Naive thymus-derived CD4-positive, alpha-beta T cell (primary cell): Measurements from ENCODE around the gene TRIM61. TPM values are rescaled to one million over a fixed set of nuclear protein-coding genes. Genes with fewer than 3 reads are reported as not detected.
"Not testable (repeated sequence)": the region's sequence is repeated elsewhere in the genome, so short reads cannot be mapped to it uniquely, and the experiment has no call there.

Source experiments
- ATAC-seq: fragments of 150-1000 bp; cut with Tn5 transposase; 2 replicates; pipeline ENCODE4 v1.10.0; 2021; ENCODE audit warnings: mild to moderate bottlenecking, moderate library complexity
- CTCF ChIA-PET: fragments of 350-600 bp; sonication (Branson Sonifier 250); formaldehyde crosslinking; loops from one replicate; lab custom pipeline; 2021; ENCODE audit warnings: antibody characterized with exemption; lab: Charles Lee
- POLR2A ChIA-PET: fragments of 350-600 bp; sonication (Branson Sonifier 250); formaldehyde crosslinking; loops from one replicate; lab custom pipeline; 2021; ENCODE audit warnings: antibody characterized with exemption, inconsistent platforms; lab: Charles Lee
- DNase-seq, 9 donors: peaks; one replicate each; pipeline versions ENCODE4 v3.0.0 to v3.0.0-alpha.2; 2020 to 2022; ENCODE audit warnings: mixed read lengths in 1 of 9
- H3K27ac ChIP-seq: one replicate; pipeline ENCODE4 v1.7.0; 2013; ENCODE audit warnings: mild to moderate bottlenecking, low read depth, low read length, moderate library complexity
- H3K27me3 ChIP-seq, 2 donors: one replicate each; pipeline ENCODE4 v1.7.0; 2013; ENCODE audit warnings: low read length in 2 of 2, mild to moderate bottlenecking in 2 of 2, moderate library complexity in 2 of 2; ENCODE audit not compliant: control insufficient read depth in 2 of 2, insufficient read depth in 2 of 2
- H3K36me3 ChIP-seq, 3 experiments: 1 replicate in 2 of 3; 2 replicates in 1 of 3; pipeline ENCODE4 v1.7.0; 2013; ENCODE audit warnings: low read length in 3 of 3, mild to moderate bottlenecking in 3 of 3, moderate library complexity in 1 of 3; ENCODE audit not compliant: insufficient read depth in 3 of 3, control insufficient read depth in 2 of 3
- H3K4me1 ChIP-seq, 2 donors: one replicate each; pipeline ENCODE4 v1.7.0; 2013; ENCODE audit warnings: low read length in 2 of 2, mild to moderate bottlenecking in 2 of 2, moderate library complexity in 1 of 2; ENCODE audit not compliant: control insufficient read depth in 2 of 2, insufficient read depth in 2 of 2
- H3K4me3 ChIP-seq: 2 replicates; pipeline ENCODE4 v1.7.0; 2013; ENCODE audit warnings: mild to moderate bottlenecking, low read length
- H3K9me3 ChIP-seq, 3 experiments: 1 replicate in 2 of 3; 2 replicates in 1 of 3; pipeline ENCODE4 v1.7.0; 2013; ENCODE audit warnings: low read length in 3 of 3; ENCODE audit not compliant: control insufficient read depth in 2 of 3
- H3K27ac Mint-ChIP-seq, 9 donors: one replicate each; pipeline ENCODE4 v1.8.0; 2020 to 2022; ENCODE audit warnings: mixed read lengths in 9 of 9, mild to moderate bottlenecking in 8 of 9, moderate library complexity in 5 of 9, inconsistent platforms in 2 of 9
- H3K27me3 Mint-ChIP-seq, 5 donors: one replicate each; pipeline ENCODE4 v1.8.0; 2021 to 2022; ENCODE audit warnings: mixed read lengths in 5 of 5, mild to moderate bottlenecking in 1 of 5
- H3K36me3 Mint-ChIP-seq, 5 donors: one replicate each; pipeline ENCODE4 v1.8.0; 2020 to 2022; ENCODE audit warnings: mixed read lengths in 5 of 5, mild to moderate bottlenecking in 3 of 5, inconsistent platforms in 1 of 5
- H3K4me1 Mint-ChIP-seq, 7 donors: one replicate each; pipeline ENCODE4 v1.8.0; 2020 to 2022; ENCODE audit warnings: mixed read lengths in 7 of 7, mild to moderate bottlenecking in 3 of 7, inconsistent platforms in 1 of 7
- H3K4me3 Mint-ChIP-seq, 10 donors: one replicate each; pipeline ENCODE4 v1.8.0; 2020 to 2022; ENCODE audit warnings: mild to moderate bottlenecking in 10 of 10, mixed read lengths in 10 of 10, moderate library complexity in 6 of 10, inconsistent platforms in 2 of 10
- H3K9me3 Mint-ChIP-seq, 11 donors: one replicate each; pipeline ENCODE4 v1.8.0; 2020 to 2022; ENCODE audit warnings: mixed read lengths in 11 of 11, mild to moderate bottlenecking in 4 of 11, inconsistent platforms in 1 of 11, moderate library complexity in 1 of 11
- intact Hi-C, 2 donors: fragments of 100-400 bp; cut with micrococcal nuclease; formaldehyde crosslinking; loops; one replicate each; pipeline ENCODE4 v1.15.1; 2023
- polyA plus RNA-seq, 2 donors: library from polyadenylated mRNA; unstranded; fragments of 300-500 nt; fragmentation: Illumina TruSeq; gene quantifications; one replicate each; pipeline ENCODE4 v1.2.3, GENCODE V29; 2021
- total RNA-seq, 6 experiments: library from RNA in 5 of 6; stranded (reverse) in 5 of 6; gene quantifications; 1 replicate in 5 of 6; 2 replicates in 1 of 6; pipeline ENCODE4 v1.2.3 and lab custom pipeline; 2021 to 2026

The TRIM61 gene
- total and polyA plus RNA-seq, 7 experiments from 2014 or later: 0.34 to 4.0 (median 1.1) TPM

DNA sequence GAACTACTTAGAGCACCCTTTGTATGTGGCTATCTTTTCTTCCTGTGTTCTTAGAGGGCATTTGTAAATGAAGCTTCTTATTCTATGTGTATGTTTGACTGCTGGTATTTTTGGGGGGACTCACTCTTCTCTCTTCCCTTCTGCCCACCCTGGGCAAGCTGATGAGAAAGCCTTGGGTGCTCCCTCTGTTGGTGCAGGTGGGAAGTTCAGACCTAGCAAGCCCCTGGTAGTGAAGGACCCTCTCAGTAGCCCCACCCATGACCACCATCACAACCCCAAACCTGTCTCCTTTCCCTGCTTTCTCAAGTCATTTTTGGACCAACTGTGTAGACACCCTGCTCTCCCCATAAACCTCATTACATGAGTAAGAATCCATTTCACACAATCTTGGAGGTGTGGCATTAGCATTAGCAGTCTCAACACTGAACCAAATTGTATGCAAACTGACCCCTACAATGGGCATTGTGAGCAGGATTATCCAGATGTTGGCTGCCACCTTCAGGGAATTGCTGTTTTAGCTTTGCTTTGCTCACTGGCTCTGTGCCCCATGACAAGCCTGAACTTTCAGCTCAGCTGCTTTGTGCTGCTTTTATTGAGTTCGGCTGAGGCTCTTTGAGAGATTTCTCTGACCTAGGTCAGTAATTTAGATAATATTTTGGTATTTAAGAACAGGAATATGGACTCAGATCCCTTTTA lies 27.9 kb downstream of the TRIM61 start:
- no peaks in the 10 kb centered on the region for H3K36me3 ChIP-seq
- H3K27me3 ChIP-seq: no peaks in the 10 kb centered on the region
- DNase-seq: no peak
- intact Hi-C loops: loop anchor here in 1 of 2 donors (10.0 kb wide), 1 partner anchor 375 kb away; the partner anchor contains the start of gene MSMO1
- no peak overlapping the region for H3K27ac ChIP-seq
- POLR2A ChIA-PET: no interaction called here
- CTCF ChIA-PET: no interaction called here
- no peak overlapping the region for H3K4me3 ChIP-seq
- H3K4me1 ChIP-seq: no peaks in the 10 kb centered on the region
- Mint-ChIP-seq H3K9me3 (peaks cover 0 to 3% (median 0%) of the 10 kb centered on the region in 11 donors), H3K4me1 (peaks cover 0 to 2% (median 0%) of the 10 kb centered on the region in 7 donors), H3K4me3 (no peak overlapping the region), H3K27ac (no peak overlapping the region), H3K36me3 (peaks cover 0 to 4% (median 0%) of the 10 kb centered on the region in 5 donors), H3K27me3 (peaks cover 21 to 62% (median 45%) of the 10 kb centered on the region in 5 donors)
- no peaks in the 10 kb centered on the region for H3K9me3 ChIP-seq
- no peak for ATAC-seq

GRCh38 chr4:164948975-164949374 lies 28.5 kb downstream of the TRIM61 start:
- Mint-ChIP-seq H3K9me3 (peaks cover 0 to 3% (median 0%) of the 10 kb centered on the region in 11 donors), H3K4me1 (peaks cover 0 to 2% (median 0%) of the 10 kb centered on the region in 7 donors), H3K27ac (no peak overlapping the region), H3K4me3 (no peak overlapping the region), H3K27me3 (peaks cover 21 to 62% (median 45%) of the 10 kb centered on the region in 5 donors), H3K36me3 (peaks cover 0 to 4% (median 0%) of the 10 kb centered on the region in 5 donors)
- Histone ChIP-seq H3K4me1 (no peaks in the 10 kb centered on the region), H3K27ac (no peak overlapping the region), H3K27me3 (no peaks in the 10 kb centered on the region), H3K4me3 (no peak overlapping the region), H3K36me3 (no peaks in the 10 kb centered on the region), H3K9me3 (no peaks in the 10 kb centered on the region)
- ATAC-seq (no peak), DNase-seq (no peak)
- CTCF ChIA-PET: no interaction called here
- intact Hi-C loops: loop anchor here in 1 of 2 donors (1.0 kb wide), 1 partner anchor 9 kb away; no protein-coding TSS in a partner anchor
- POLR2A ChIA-PET: no interaction called here

- H3K27ac Mint-ChIP-seq, ATAC-seq, DNase-seq, H3K9me3 ChIP-seq, H3K36me3 ChIP-seq, CTCF ChIA-PET, H3K4me3 Mint-ChIP-seq, H3K36me3 Mint-ChIP-seq, H3K27ac ChIP-seq, H3K27me3 ChIP-seq, H3K9me3 Mint-ChIP-seq, H3K4me1 ChIP-seq, H3K4me1 Mint-ChIP-seq, H3K4me3 ChIP-seq, POLR2A ChIA-PET: not testable (repeated sequence)
- intact Hi-C loops: loop anchor here in 1 of 2 donors (1.0 kb wide), 1 partner anchor 8 kb away; no protein-coding TSS in a partner anchor
- peaks cover 17 to 67% (median 40%) of the 10 kb centered on the region in 5 donors for H3K27me3 Mint-ChIP-seq
Observed at GRCh38 chr4:164948006-164948405, 29.5 kb downstream of the TRIM61 start.

DNA sequence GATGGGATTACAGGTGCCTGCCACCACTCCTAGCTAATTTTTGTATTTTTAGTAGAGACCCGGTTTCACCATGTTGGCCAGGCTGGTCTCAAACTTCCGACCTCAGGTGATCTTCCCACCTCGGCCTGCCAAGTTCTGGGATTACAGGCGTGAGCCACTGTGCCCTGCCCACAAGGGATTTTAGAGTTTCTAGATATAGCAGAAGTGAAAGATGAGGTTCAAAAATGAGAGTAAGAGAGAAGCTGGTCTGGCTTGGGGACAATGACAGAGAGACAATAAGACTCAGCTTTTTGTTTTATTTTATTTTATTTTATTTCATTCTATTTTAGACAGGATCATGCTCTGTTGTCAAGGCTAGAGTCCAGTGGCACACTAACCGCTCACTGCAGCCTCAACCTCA lies 30.6 kb downstream of the TRIM61 start:
- H3K36me3 ChIP-seq: no peaks in the 10 kb centered on the region
- intact Hi-C loops: no loop called here
- ATAC-seq (no peak), DNase-seq (no peak)
- H3K36me3 Mint-ChIP-seq: peaks cover 0 to 4% (median 0%) of the 10 kb centered on the region in 5 donors
- peaks cover 19 to 60% (median 33%) of the 10 kb centered on the region in 5 donors for H3K27me3 Mint-ChIP-seq
- no peak overlapping the region for H3K4me3 Mint-ChIP-seq
- ChIA-PET CTCF (no interaction called here), POLR2A (no interaction called here)
- no peaks in the 10 kb centered on the region for H3K27me3 ChIP-seq
- no peak overlapping the region for H3K27ac Mint-ChIP-seq
- peaks cover 0 to 6% (median 0%) of the 10 kb centered on the region in 11 donors for H3K9me3 Mint-ChIP-seq
- H3K4me1 ChIP-seq: no peaks in the 10 kb centered on the region
- no peaks in the 10 kb centered on the region for H3K9me3 ChIP-seq
- H3K4me1 Mint-ChIP-seq: no peaks in the 10 kb centered on the region
- H3K4me3 ChIP-seq: no peak overlapping the region
- no peak overlapping the region for H3K27ac ChIP-seq

DNA sequence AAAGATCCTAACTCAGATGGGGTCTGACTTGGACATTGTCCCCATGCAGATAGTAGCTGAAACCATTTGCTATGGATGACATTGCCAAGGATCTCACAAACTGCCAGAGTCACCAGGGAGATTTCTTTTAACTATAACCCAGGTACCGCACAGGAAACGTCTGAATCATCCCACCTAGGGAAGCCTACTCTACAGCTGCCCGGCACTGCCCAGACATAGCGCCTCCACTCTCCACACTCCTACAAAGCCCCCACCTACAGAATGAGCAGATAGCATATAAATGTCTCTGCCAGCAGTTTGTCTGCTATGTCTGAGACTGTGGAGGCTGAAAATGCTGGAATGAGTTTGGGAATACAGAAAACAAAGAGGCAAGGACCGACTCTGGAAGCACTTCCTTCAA lies 32.3 kb downstream of the TRIM61 start:
- no peaks in the 10 kb centered on the region for H3K27me3 ChIP-seq
- POLR2A ChIA-PET: no interaction called here
- no peaks in the 10 kb centered on the region for H3K9me3 ChIP-seq
- H3K4me1 ChIP-seq: no peaks in the 10 kb centered on the region
- peaks cover 0 to 6% (median 0%) of the 10 kb centered on the region in 11 donors for H3K9me3 Mint-ChIP-seq
- no peaks in the 10 kb centered on the region for H3K4me1 Mint-ChIP-seq
- no peak overlapping the region for H3K4me3 ChIP-seq
- CTCF ChIA-PET: no interaction called here
- H3K4me3 Mint-ChIP-seq: no peak overlapping the region
- intact Hi-C loops: no loop called here
- H3K27me3 Mint-ChIP-seq: peaks cover 21 to 50% (median 27%) of the 10 kb centered on the region in 5 donors
- H3K36me3 ChIP-seq: no peaks in the 10 kb centered on the region
- no peak overlapping the region for H3K27ac ChIP-seq
- no peak for ATAC-seq
- DNase-seq: no peak
- peaks cover 0 to 4% (median 0%) of the 10 kb centered on the region in 5 donors for H3K36me3 Mint-ChIP-seq
- no peak overlapping the region for H3K27ac Mint-ChIP-seq

DNA sequence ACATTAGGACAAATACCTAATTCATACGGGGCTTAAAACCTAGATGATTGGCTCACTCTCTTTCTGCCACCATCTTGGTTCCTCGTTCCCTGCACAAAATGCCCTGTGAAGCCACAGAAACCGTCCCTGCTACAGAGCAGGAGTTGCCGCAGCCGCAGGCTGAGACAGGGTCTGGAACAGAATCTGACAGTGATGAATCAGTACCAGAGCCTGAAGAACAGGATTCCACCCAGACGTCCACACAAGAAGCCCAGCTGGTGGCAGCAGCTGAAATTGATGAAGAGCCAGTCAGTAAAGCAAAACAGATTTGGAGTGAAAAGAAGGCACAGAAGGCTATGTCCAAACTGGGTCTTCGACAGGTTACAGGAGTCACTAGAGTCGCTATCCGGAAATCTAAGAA lies 34.3 kb downstream of the TRIM61 start:
- CTCF ChIA-PET: no interaction called here
- Histone ChIP-seq H3K9me3 (no peaks in the 10 kb centered on the region), H3K4me3 (no peak overlapping the region), H3K36me3 (no peaks in the 10 kb centered on the region), H3K4me1 (no peaks in the 10 kb centered on the region), H3K27me3 (no peaks in the 10 kb centered on the region), H3K27ac (no peak overlapping the region)
- intact Hi-C loops: no loop called here
- Mint-ChIP-seq H3K9me3 (peaks cover 0 to 3% (median 0%) of the 10 kb centered on the region in 11 donors), H3K36me3 (peaks cover 0 to 4% (median 0%) of the 10 kb centered on the region in 5 donors), H3K4me3 (no peak overlapping the region), H3K4me1 (no peaks in the 10 kb centered on the region), H3K27ac (no peak overlapping the region), H3K27me3 (peaks cover 9 to 48% (median 25%) of the 10 kb centered on the region in 5 donors)
- ATAC-seq (no peak), DNase-seq (no peak)
- POLR2A ChIA-PET: no interaction called here
